ENCODE data around the gene PLG.
"Not testable (repeated sequence)": the region's sequence is repeated elsewhere in the genome, so short reads cannot be mapped to it uniquely, and the experiment has no call there.

The PLG gene

GRCh38 chr6:160775792-160776580 lies 73.9 kb downstream of the PLG start:
- no peak for DNase-seq (ENCODE audit: low read depth)

- not testable (repeated sequence) for DNase-seq (ENCODE audit: low read depth)
Observed at GRCh38 chr6:160779095-160779494, 77.1 kb downstream of the PLG start.

- DNase-seq (ENCODE audit: low read depth), result not testable (repeated sequence)
Observed at GRCh38 chr6:160780656-160781055, 78.6 kb downstream of the PLG start.

DNA sequence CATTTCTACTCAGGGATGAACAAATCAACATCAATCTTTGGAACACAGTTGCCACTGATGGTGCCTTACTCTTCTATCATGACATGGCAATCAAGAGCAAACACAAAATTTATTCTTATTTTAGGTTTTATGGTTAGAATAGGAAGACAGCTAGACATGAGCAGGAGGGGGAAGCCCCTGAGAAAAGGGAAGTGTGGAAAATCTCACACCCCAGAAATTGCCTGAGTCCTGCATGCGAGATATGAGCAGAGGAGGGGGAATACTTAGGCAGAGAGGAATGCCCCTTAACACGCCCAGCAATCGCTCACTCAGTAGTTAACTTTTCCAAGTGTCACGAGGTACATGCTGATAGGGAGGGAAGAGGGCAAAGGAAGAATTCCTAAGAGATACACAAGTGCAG lies 79.3 kb downstream of the PLG start:
- no peak for DNase-seq (ENCODE audit: low read depth)

DNA sequence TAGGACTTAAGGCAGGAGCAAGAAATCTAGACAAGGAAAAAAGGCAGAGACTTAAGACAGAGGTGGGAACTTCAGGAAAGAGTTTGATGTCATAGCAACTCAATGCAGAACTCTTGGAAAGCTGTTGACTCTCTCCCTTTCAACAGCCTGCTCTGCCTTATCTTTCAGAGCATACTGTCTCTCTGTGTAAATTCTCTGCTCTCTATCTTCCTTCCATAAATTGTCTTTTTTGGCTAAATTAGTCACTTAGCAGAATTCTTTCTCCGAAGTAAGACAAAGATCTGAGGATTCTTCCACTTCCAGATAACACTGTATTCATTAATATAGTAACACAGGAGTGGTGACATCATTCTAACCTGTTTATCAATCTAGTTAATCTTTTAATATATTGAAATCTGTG lies 80.2 kb downstream of the PLG start:
- no peak for DNase-seq (ENCODE audit: low read depth)

- no peak for DNase-seq (ENCODE audit: low read depth)
Observed at GRCh38 chr6:160783741-160784140, 81.7 kb downstream of the PLG start.

DNA sequence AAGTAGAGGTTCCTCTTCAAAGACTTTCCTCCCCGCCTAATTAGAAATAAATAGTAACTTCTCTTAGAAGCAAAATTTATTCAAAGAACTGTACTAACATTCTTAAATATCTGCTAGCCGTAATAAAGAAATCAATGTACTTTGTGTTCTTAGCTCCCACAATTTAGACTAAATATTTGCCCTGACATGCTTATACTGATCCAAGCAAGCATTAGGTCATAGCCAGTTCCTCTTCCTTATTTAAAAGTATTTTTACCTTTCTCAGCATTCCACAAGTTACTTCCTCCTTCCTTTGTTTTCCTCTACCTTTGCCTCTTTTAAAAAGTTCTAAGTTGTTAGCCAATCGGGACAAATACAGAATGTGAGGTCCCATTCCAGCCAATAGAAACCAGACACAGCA lies 86.1 kb downstream of the PLG start:
- not testable (repeated sequence) for DNase-seq (ENCODE audit: low read depth)

DNA sequence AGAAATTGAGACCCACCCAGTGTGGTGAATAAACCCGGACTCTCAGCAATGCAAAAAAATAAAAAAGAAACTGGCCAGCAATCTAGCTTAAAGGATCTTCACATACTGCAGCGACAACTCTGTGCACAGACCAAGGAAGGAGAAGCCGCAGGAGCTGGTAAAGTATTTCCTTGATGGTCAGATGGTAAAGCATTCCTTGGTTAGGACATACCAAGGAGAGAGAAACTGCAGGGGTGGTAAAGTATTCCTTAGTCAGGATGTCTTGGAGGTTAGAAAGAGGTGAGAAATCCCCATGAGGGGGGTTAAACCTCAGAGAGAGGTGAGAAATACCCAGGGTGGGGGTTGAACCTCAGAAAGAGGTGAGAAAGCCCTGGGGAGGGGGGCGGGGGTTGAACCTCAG lies 86.8 kb downstream of the PLG start:
- no peak for DNase-seq (ENCODE audit: low read depth)

- DNase-seq (ENCODE audit: low read depth), result no peak
Observed at GRCh38 chr6:160789263-160790027, 87.4 kb downstream of the PLG start.

DNA sequence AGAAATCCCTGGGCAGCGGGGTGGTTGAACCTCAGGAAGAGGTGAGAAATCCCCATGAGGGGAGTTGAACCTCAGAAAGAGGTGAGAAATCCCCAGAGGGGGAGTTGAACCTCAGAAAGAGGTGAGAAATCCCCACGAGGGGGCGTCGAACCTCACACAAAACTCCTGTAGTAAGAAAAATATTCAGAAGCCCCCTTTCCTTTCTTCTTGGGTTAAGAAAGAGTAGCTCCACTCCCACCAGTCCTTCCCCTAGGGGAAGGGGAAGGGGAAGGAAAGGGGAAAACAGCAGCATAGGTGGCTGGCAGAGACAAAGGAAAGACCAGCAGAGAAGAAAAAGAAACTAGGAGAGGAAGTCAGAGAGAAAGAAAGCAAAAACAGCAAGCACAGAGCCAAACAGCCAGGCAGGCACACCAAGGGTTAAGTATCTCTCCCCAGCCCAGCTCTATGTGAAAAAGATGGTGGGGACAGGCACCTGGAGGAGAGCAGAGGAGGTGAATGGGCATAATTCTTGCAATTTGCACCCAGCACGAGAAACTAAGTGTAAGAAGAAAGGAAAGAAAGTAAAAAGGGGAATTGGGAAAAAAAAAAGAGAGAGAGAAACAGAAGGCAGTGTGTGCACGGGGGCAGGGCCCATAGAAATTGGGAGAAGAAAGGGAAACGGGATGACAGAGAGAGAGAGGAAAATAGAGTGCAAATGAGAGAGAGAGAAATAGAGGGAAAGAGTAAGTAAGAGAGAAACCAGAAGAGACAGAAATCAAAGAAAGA lies 88.2 kb downstream of the PLG start:
- DNase-seq (ENCODE audit: low read depth), result no peak

DNA sequence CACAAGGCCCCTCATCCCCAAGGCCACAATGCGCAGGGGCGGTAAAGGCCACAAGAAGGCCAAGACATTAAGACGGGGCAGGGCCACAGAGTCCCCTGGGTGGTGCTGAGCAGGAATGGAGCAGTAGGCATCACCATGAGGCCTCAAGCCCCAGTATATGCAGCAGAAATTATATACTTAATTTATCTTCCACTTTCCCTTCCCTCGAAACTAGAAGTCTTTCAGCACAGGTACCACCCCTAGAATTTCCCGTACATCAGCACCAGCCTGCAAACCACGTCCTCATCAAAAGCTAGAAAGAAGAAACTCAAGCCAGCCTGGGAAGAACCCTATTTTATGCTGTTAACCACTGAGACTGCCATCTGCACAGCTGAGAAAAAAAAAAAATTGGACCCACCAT lies 89.4 kb downstream of the PLG start:
- DNase-seq (ENCODE audit: low read depth), result no peak

DNA sequence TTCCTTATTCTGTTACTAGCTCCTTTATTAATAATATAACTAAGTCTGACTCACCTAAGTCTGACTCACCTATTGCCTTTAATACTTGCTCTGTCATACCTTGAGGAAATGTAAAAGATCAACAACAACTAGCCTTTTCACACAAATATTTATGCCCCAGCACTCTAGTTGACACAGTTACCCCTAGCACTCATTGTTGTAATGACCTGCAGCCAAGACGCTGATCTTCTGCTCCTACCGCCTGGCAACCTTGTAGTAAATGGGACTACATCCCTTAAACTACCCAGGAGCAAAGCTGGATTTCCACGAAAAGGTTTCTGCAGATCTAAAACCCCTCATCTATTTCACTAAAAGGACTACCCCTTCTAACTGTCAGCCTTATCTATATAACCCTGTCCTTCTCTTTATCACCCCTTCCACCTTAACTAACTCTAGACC lies 90.0 kb downstream of the PLG start:
- DNase-seq (ENCODE audit: low read depth), result no peak

DNA sequence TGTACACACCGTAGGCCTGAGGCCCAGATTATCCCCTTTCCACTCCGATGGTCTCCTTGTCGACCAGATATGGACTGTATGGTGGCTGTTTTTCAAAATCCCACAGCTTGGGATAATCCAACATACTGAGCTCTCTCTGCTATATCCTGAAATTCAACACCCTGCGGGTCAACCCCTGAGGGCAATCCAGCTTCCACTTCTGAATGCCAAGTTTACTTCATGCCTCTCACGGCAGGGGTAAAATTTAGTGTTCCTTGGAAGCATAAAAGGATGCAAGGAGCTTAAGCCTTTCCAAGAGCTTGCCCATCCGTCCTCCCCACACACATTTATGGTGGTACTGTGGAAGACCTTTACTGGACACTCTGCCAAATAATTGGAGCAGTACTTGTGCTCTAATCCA lies 90.7 kb downstream of the PLG start:
- DNase-seq (ENCODE audit: low read depth), result no peak

GRCh38 chr6:160793652-160794051 lies 91.6 kb downstream of the PLG start:
- DNase-seq (ENCODE audit: low read depth), result no peak

- no peak for DNase-seq (ENCODE audit: low read depth)
Observed at GRCh38 chr6:160795721-160796120, 93.7 kb downstream of the PLG start.

DNA sequence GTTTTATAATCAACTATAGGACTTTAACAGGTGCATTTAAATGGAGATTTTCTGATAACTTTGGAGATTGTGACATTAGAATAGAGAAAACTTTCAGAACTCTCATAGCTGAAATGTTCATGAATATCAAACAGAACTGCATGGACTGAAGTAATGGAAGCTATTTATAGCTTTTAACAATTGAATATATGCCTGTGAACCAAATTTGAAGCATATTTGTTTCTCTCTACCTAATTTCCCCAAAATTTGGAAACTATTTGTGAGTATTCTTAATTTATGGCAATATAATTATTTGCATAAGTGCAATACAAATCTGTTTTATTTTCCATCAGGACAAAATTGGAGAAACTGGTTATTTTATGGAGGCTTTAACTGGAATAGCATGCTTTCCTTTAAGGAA lies 96.6 kb downstream of the PLG start:
- no peak for DNase-seq (ENCODE audit: low read depth)

GRCh38 chr6:160799801-160800506 lies 97.9 kb downstream of the PLG start:
- DNase-seq (ENCODE audit: low read depth), result no peak

GRCh38 chr6:160801418-160801817 lies 99.4 kb downstream of the PLG start:
- no peak for DNase-seq (ENCODE audit: low read depth)

DNA sequence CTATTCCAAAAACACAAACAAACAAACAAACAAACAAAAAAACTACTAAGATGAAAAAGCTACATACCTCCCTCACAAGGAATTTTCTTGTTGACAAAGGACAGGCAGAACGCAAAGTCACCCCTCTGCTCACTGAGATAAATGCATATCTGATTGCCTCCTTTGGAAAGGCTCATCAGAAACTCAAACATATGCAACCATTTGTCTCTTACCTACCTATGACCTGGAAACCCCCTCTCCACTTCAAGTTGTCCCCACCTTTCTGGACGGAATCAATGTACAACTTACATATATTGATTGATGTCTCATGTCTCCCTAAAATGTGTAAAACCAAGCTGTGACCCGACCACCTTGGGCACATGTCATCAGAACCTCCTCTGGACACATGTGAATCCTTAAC lies 100.0 kb downstream of the PLG start:
- DNase-seq (ENCODE audit: low read depth), result not testable (repeated sequence)
